ENCODE measurements around the gene USP15. TPM values are rescaled to one million over a fixed set of nuclear protein-coding genes. Genes with fewer than 3 reads are reported as not detected.

Gene USP15
- total RNA-seq, 1 donor from 2014 or later, result 50.9 TPM

- no peaks in the 10 kb centered on the region for H3K27me3 Mint-ChIP-seq (ENCODE audit: low read depth)
- H3K4me3 Mint-ChIP-seq, result no peak overlapping the region
- peaks cover 26% of the 10 kb centered on the region for H3K9me3 Mint-ChIP-seq
- no peaks in the 10 kb centered on the region for H3K4me1 Mint-ChIP-seq
- DNase-seq (ENCODE audit: low spot score in 2 of 2, unreplicated experiment in 2 of 2), result no peak
- peaks cover 61% of the 10 kb centered on the region for H3K36me3 Mint-ChIP-seq
- H3K27ac Mint-ChIP-seq, result no peak overlapping the region
- TF ChIP-seq CTCF (IDR thresholded peaks at IDR 0.05; ENCODE audit: unreplicated experiment), result no peak
Observed at GRCh38 chr12:62299617-62300016, 39.4 kb downstream of the USP15 start.

DNA sequence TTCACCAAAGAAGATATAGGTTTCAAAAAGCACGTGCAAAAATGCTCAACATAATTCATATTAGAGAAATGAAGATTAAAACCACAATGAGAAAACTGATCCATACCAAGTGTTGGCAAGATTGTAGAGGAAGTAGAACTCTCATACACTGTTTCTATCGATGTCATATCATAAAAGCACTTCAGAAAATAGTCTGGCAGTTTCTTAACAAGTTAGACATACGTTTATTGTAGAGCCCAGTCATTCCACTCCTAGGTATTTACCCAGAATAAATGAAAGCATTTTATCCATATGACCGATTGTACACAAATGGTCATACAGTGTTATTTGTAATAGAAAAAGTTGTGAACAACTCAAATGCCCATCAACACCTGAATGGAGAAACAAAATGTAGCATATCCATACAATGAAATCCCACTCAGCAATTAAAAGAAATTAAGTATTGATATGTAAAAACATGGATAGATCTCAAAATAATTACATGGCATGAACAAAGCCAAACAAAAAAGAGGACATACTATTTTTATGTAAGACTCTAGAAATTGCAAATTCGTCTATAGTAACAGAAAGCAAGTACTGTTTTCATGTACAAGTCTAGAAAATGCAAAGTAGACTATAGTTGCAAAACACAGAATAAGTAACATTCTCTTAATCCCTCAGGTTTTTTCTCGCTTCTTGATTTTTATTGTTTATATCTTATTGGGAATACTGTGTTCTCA lies 41.0 kb downstream of the USP15 start:
- peaks cover 39% of the 10 kb centered on the region for H3K9me3 Mint-ChIP-seq
- no peak for TF ChIP-seq CTCF (IDR thresholded peaks at IDR 0.05; ENCODE audit: unreplicated experiment)
- no peak for DNase-seq (ENCODE audit: low spot score in 2 of 2, unreplicated experiment in 2 of 2)
- no peaks in the 10 kb centered on the region for H3K4me1 Mint-ChIP-seq
- H3K27ac Mint-ChIP-seq, result no peak overlapping the region
- peaks cover 62% of the 10 kb centered on the region for H3K36me3 Mint-ChIP-seq
- H3K27me3 Mint-ChIP-seq (ENCODE audit: low read depth), result no peaks in the 10 kb centered on the region
- no peak overlapping the region for H3K4me3 Mint-ChIP-seq

DNA sequence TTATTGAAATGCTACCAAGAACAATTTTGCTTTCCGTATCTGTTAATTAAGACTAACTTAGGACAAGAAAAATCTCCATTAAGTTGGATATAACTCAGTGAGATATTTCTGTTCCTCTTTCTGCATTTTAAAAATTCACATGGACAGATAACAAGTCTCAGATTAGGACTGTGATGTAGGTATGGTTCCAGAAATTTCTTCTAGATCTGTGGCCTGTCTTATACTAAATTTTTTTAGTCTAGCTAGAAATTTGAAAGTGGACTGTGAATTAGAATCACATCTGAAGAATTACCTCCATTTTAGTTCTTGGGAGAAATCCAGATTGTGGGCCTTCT lies 41.6 kb downstream of the USP15 start:
- DNase-seq (ENCODE audit: low spot score in 2 of 2, unreplicated experiment in 2 of 2), result no peak
- Mint-ChIP-seq H3K9me3 (peaks cover 44% of the 10 kb centered on the region), H3K4me3 (no peak overlapping the region), H3K27ac (no peak overlapping the region), H3K4me1 (no peaks in the 10 kb centered on the region), H3K27me3 (ENCODE audit: low read depth) (no peaks in the 10 kb centered on the region), H3K36me3 (peaks cover 62% of the 10 kb centered on the region)
- no peak for TF ChIP-seq CTCF (IDR thresholded peaks at IDR 0.05; ENCODE audit: unreplicated experiment)

- DNase-seq (ENCODE audit: low spot score in 2 of 2, unreplicated experiment in 2 of 2), result no peak
- Mint-ChIP-seq H3K4me3 (no peak overlapping the region), H3K36me3 (peaks cover 54% of the 10 kb centered on the region), H3K9me3 (peaks cover 37% of the 10 kb centered on the region), H3K27ac (no peak overlapping the region), H3K27me3 (ENCODE audit: low read depth) (no peaks in the 10 kb centered on the region), H3K4me1 (no peaks in the 10 kb centered on the region)
- TF ChIP-seq CTCF (IDR thresholded peaks at IDR 0.05; ENCODE audit: unreplicated experiment), result no peak
Observed at GRCh38 chr12:62304560-62304959, 44.4 kb downstream of the USP15 start.

- Mint-ChIP-seq H3K9me3 (peaks cover 37% of the 10 kb centered on the region), H3K27ac (no peak overlapping the region), H3K36me3 (peaks cover 55% of the 10 kb centered on the region), H3K27me3 (ENCODE audit: low read depth) (no peaks in the 10 kb centered on the region), H3K4me3 (no peak overlapping the region), H3K4me1 (no peaks in the 10 kb centered on the region)
- TF ChIP-seq CTCF (IDR thresholded peaks at IDR 0.05; ENCODE audit: unreplicated experiment), result no peak
- no peak for DNase-seq (ENCODE audit: low spot score in 2 of 2, unreplicated experiment in 2 of 2)
Observed at GRCh38 chr12:62305778-62306177, 45.6 kb downstream of the USP15 start.

All from mesothelial cell of epicardium (in vitro differentiated cells).